ENCODE measurements around the gene KCNK3. TPM values are rescaled to one million over a fixed set of nuclear protein-coding genes. Genes with fewer than 3 reads are reported as not detected.

The KCNK3 gene
- polyA plus RNA-seq, 1 donor from 2014 or later, result 12.9 TPM

GRCh38 chr2:26715528-26716270, 23.2 kb downstream of the KCNK3 start:
- no peaks in the 10 kb centered on the region for H3K9me3 ChIP-seq (ENCODE audit: low read length)
- H3K4me2 ChIP-seq (ENCODE audit: low read length), result no peak overlapping the region
- no peaks in the 10 kb centered on the region for H3K79me2 ChIP-seq (replicated peaks; ENCODE audit: insufficient read depth, low read length)
- no peak overlapping the region for H2AFZ ChIP-seq (ENCODE audit: low read depth, low read length)
- H3K36me3 ChIP-seq (ENCODE audit: insufficient read depth, low read length), result no peaks in the 10 kb centered on the region
- H3K9ac ChIP-seq (ENCODE audit: low read length), result no peak overlapping the region
- no peak overlapping the region for H3K4me3 ChIP-seq (ENCODE audit: low read length)
- TF ChIP-seq REST (IDR thresholded peaks at IDR 0.05; ENCODE audit: borderline replicate concordance), result no peak
- TF ChIP-seq SMC3 (conservative IDR thresholded peaks at IDR 0.05; ENCODE audit: poor library complexity), result no peak
- no peak for TF ChIP-seq POLR2AphosphoS5 (IDR thresholded peaks at IDR 0.05)
- no peak for TF ChIP-seq MXI1 (conservative IDR thresholded peaks at IDR 0.05; ENCODE audit: poor library complexity, severe bottlenecking)
- no peak for TF ChIP-seq CTCF (IDR thresholded peaks at IDR 0.05; ENCODE audit: poor library complexity, severe bottlenecking)
- no peak for TF ChIP-seq RAD21 (conservative IDR thresholded peaks at IDR 0.05)
- TF ChIP-seq EP300 (conservative IDR thresholded peaks at IDR 0.05; ENCODE audit: poor library complexity, severe bottlenecking), result no peak
- no peak for TF ChIP-seq EZH2 (IDR thresholded peaks at IDR 0.05; ENCODE audit: borderline replicate concordance, insufficient read depth, low read length, poor library complexity, severe bottlenecking)
- no peak for TF ChIP-seq TAF1 (IDR thresholded peaks at IDR 0.05; ENCODE audit: low read depth)
- no peaks in the 10 kb centered on the region for H3K27me3 ChIP-seq (ENCODE audit: insufficient read depth, low read depth, low read length)
- H3K9me2 ChIP-seq (ENCODE audit: insufficient read depth, low read length), result no peaks in the 10 kb centered on the region
- H3F3A ChIP-seq (ENCODE audit: insufficient read depth, low read length, poor library complexity, severe bottlenecking), result no peaks in the 10 kb centered on the region
- H3K27ac ChIP-seq (ENCODE audit: low read length), result no peak overlapping the region
- H4K20me1 ChIP-seq (ENCODE audit: insufficient read depth), result no peaks in the 10 kb centered on the region

- H3K27ac ChIP-seq (ENCODE audit: low read length), result no peak overlapping the region
- no peak for TF ChIP-seq TAF1 (IDR thresholded peaks at IDR 0.05; ENCODE audit: low read depth)
- H3K4me2 ChIP-seq (ENCODE audit: low read length), result no peak overlapping the region
- H3K9me3 ChIP-seq (ENCODE audit: low read length), result no peaks in the 10 kb centered on the region
- no peaks in the 10 kb centered on the region for H3K36me3 ChIP-seq (ENCODE audit: insufficient read depth, low read length)
- H3K27me3 ChIP-seq (ENCODE audit: insufficient read depth, low read depth, low read length), result no peaks in the 10 kb centered on the region
- no peaks in the 10 kb centered on the region for H3K9me2 ChIP-seq (ENCODE audit: insufficient read depth, low read length)
- no peaks in the 10 kb centered on the region for H3F3A ChIP-seq (ENCODE audit: insufficient read depth, low read length, poor library complexity, severe bottlenecking)
- no peak overlapping the region for H3K4me3 ChIP-seq (ENCODE audit: low read length)
- no peaks in the 10 kb centered on the region for H3K79me2 ChIP-seq (replicated peaks; ENCODE audit: insufficient read depth, low read length)
- no peak overlapping the region for H3K9ac ChIP-seq (ENCODE audit: low read length)
- H2AFZ ChIP-seq (ENCODE audit: low read depth, low read length), result no peak overlapping the region
- H4K20me1 ChIP-seq (ENCODE audit: insufficient read depth), result no peaks in the 10 kb centered on the region
These were observed 23.8 kb downstream of the KCNK3 start for GRCh38 chr2:26716340-26716739.
